Measurements from ENCODE around the gene SDHAF3.
"Not testable (repeated sequence)": the region's sequence is repeated elsewhere in the genome, so short reads cannot be mapped to it uniquely, and the experiment has no call there.

SDHAF3 gene

DNA sequence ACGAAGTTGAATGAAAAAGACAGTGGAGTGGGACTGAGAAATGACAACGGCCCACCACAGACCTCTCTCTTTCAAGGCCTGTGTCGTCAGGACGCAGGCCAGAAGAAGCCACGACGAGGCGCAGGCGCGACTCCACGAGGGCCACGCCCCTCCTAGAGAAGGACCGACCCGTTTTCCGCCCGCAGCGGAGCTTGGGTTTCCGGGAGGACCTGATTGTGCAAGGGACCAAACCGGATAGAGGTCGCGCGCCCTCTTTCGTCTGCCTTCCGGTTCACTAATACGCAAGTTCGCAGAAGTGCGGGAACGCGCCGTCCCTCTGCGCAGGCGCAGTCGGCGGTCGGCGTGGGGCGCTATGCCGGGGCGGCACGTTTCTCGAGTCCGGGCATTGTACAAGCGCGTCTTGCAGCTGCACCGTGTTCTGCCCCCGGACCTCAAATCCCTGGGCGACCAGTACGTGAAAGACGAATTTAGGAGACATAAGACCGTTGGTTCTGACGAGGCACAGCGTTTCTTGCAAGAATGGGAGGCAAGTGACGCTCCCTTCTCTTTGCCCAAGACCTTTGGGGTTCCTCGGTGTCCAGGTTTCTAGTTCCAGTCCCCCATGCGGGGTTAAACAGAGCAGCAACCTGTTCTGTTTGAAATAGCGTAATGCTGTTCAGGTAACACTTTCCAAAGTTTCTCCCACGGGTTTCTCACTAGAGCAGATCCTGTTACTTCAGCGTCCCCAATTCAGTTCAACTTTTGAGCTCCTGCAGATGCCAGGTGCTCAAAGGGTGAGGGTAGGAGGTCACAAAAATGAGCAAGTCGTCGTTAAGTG lies at the start of gene SDHAF3:
Gene SDHAF3 (plus strand): TSS at position 327 of the 817 bp plus-strand sequence. CDS start 26 bp downstream, at position 353.
- peak; percentile 99 for DNase-seq (ENCODE audit: extremely low read depth, insufficient read length)
- no peaks in the 10 kb centered on the region for H3K27me3 ChIP-seq (replicated peaks; ENCODE audit: control insufficient read depth, insufficient read depth, low read length)
- H3K4me3 ChIP-seq (replicated peaks; ENCODE audit: low read depth, low read length), result peak within 1 kb of the TSS; percentile 98
- TF ChIP-seq, protein P1, sequence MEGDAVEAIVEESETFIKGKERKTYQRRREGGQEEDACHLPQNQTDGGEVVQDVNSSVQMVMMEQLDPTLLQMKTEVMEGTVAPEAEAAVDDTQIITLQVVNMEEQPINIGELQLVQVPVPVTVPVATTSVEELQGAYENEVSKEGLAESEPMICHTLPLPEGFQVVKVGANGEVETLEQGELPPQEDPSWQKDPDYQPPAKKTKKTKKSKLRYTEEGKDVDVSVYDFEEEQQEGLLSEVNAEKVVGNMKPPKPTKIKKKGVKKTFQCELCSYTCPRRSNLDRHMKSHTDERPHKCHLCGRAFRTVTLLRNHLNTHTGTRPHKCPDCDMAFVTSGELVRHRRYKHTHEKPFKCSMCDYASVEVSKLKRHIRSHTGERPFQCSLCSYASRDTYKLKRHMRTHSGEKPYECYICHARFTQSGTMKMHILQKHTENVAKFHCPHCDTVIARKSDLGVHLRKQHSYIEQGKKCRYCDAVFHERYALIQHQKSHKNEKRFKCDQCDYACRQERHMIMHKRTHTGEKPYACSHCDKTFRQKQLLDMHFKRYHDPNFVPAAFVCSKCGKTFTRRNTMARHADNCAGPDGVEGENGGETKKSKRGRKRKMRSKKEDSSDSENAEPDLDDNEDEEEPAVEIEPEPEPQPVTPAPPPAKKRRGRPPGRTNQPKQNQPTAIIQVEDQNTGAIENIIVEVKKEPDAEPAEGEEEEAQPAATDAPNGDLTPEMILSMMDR (IDR thresholded peaks at IDR 0.05; ENCODE audit: insufficient read depth, low read length, poor library complexity, severe bottlenecking), result peak; percentile 39
- no peaks in the 10 kb centered on the region for H3K36me3 ChIP-seq (ENCODE audit: control insufficient read depth, insufficient read depth, low read length)

DNA sequence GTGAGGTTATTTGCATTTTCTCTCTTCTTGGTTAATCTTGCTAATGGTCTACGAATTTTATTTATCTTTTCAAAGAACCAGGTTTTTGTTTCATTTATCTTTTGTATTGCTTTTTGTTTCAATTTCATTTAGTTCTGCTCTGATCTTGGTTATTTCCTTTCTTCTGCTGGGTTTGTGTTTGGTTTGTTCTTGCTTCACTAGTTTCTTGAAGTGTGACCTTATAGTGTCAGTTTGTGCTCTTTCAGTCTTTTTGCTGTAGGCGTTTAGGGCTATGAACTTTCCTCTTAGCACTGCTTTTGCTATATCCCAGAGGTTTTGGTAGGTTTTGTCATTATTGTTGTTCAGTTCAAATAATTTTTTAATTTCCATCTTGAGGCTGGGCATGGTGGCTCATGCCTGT lies 45.5 kb upstream of the SDHAF3 start:
- H3K27me3 ChIP-seq (replicated peaks; ENCODE audit: control insufficient read depth, insufficient read depth, low read length); DNase-seq (ENCODE audit: extremely low read depth, insufficient read length); H3K36me3 ChIP-seq (ENCODE audit: control insufficient read depth, insufficient read depth, low read length); H3K4me3 ChIP-seq (replicated peaks; ENCODE audit: low read depth, low read length): not testable (repeated sequence)

DNA sequence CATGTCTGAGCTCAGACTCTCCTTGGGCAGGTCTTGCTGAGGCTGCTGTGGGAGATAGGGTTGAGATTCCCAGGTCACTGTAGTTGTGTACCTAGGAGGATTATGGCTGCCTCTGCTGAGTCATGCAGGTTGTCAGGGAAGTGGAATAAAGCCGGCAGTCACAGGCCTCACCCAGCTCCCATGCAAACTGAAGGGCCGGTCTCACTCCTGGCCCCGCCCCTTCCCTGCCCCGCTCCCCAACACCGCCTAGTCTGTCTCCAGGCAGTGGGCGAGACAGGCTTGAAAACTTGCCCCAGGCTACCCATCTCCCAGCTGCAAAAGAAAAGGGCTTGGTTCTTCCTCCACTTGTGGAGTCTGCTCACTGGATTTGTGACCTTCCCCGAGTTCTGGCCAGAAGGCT lies 41.6 kb upstream of the SDHAF3 start:
- Histone ChIP-seq H3K27me3 (replicated peaks; ENCODE audit: control insufficient read depth, insufficient read depth, low read length) (no peaks in the 10 kb centered on the region), H3K4me3 (replicated peaks; ENCODE audit: low read depth, low read length) (no peak overlapping the region), H3K36me3 (ENCODE audit: control insufficient read depth, insufficient read depth, low read length) (no peaks in the 10 kb centered on the region)
- TF ChIP-seq, protein P1 (IDR thresholded peaks at IDR 0.05; ENCODE audit: insufficient read depth, low read length, poor library complexity, severe bottlenecking), result no peak
- DNase-seq (ENCODE audit: extremely low read depth, insufficient read length), result no peak

DNA sequence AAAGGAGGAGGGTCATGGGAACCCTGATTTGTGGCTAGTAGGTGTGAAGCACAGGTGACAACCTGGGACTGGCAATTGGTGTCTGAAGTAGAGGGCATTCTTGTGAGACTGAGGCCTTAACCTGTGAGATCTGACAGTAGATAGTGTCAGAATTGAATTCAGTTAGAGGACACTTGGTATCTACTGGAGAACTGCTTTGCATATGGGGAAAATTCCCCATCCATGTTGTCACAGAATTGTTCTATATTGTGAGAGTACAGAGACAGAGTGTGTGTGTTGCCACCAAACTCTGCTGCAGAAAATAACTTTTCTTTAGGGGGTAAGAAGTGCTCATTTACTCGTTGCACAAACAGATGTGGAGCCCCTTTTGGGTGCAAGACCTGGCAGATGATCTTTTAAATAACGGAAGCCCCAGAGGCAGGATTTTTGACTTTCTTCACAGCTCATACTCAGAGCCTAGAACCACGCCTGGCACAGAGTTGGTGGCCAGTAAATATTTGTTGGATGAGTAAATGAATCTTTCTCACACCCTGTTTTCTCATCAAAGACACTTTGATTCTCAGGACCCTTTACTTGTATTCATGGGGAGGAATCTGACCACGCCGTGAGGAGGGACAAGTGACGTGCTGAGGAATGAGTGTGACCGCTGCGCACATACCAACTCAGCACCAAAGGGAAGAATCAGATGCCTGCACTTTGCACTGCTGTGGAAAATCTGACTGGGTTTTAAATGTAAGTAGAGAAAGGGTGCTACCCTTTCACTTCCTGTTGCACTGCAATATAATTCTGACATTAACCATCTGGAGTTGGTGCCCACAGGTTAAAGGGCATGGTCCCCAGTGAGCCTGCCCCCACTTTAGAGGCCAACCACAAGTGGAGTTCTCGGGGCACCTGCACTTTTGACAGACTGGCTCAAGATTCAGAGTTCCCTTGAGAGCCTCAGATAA lies 39.2 kb upstream of the SDHAF3 start:
- H3K27me3 ChIP-seq (replicated peaks; ENCODE audit: control insufficient read depth, insufficient read depth, low read length), result no peaks in the 10 kb centered on the region
- no peaks in the 10 kb centered on the region for H3K36me3 ChIP-seq (ENCODE audit: control insufficient read depth, insufficient read depth, low read length)
- TF ChIP-seq, protein P1 (IDR thresholded peaks at IDR 0.05; ENCODE audit: insufficient read depth, low read length, poor library complexity, severe bottlenecking), result no peak
- peak; percentile 8 for DNase-seq (ENCODE audit: extremely low read depth, insufficient read length)
- no peak overlapping the region for H3K4me3 ChIP-seq (replicated peaks; ENCODE audit: low read depth, low read length)

DNA sequence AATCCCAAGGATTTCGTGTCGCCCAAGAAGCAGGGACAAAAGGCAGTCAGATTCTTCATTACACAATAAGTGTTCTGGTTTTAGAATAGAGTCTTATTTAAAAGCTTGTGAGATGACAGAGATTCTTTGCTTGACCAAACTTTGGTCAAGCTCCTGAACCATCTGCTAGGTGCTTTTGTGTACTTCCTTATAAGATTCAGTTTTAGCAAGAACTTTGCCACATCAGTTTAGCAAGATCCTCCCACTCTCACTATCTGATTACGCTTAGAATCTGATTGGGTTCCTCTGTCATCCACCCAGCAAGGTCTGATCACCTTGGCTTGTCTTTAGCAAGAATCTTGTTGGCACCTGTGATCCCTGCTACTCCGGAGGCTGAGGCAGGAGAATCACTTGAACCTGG lies 38.2 kb upstream of the SDHAF3 start:
- TF ChIP-seq, protein P1 (IDR thresholded peaks at IDR 0.05; ENCODE audit: insufficient read depth, low read length, poor library complexity, severe bottlenecking), result no peak
- no peaks in the 10 kb centered on the region for H3K36me3 ChIP-seq (ENCODE audit: control insufficient read depth, insufficient read depth, low read length)
- H3K27me3 ChIP-seq (replicated peaks; ENCODE audit: control insufficient read depth, insufficient read depth, low read length), result no peaks in the 10 kb centered on the region
- DNase-seq (ENCODE audit: extremely low read depth, insufficient read length), result no peak
- H3K4me3 ChIP-seq (replicated peaks; ENCODE audit: low read depth, low read length), result no peak overlapping the region
